ENCODE results near the gene TMEM35B. TPM values are rescaled to one million over a fixed set of nuclear protein-coding genes. Genes with fewer than 3 reads are reported as not detected.
A peak's percentile ranks its signal among the peaks of the same experiment; 100 is the strongest.

Gene TMEM35B
- total RNA-seq, 1 experiment from 2014 or later, result 18.7 TPM

- Mint-ChIP-seq H3K9me3 (ENCODE audit: unreplicated experiment) (no peaks in the 10 kb centered on the region), H3K27ac (ENCODE audit: low read depth, unreplicated experiment) (peak overlapping the region; percentile 73), H3K4me3 (ENCODE audit: unreplicated experiment) (peak overlapping the region; percentile 90), H3K27me3 (ENCODE audit: insufficient read depth, unreplicated experiment) (no peaks in the 10 kb centered on the region), H3K36me3 (ENCODE audit: insufficient read depth, unreplicated experiment) (peaks cover 26% of the 10 kb centered on the region), H3K4me1 (ENCODE audit: insufficient read depth, unreplicated experiment) (peaks cover 11% of the 10 kb centered on the region)
- intact Hi-C loops (cut with micrococcal nuclease), result no loop called here
- no peak for TF ChIP-seq CTCF (IDR thresholded peaks at IDR 0.05; ENCODE audit: unreplicated experiment)
- BruUV-seq (replicated peaks), result TSS peak; percentile 22
- DNase-seq (ENCODE audit: unreplicated experiment), result peak; percentile 34
- CTCF ChIA-PET, result interaction anchor here (0.6 to 3.3 kb wide), 5 partner anchors 14 to 198 kb away, joined by 3 to 10 read pairs (median 4); no protein-coding TSS in a partner anchor
- POLR2A ChIA-PET, result interaction anchor here (0.6 to 3.2 kb wide), 8 partner anchors 10 to 1167 kb away, joined by 3 to 16 read pairs (median 9); partner anchors contain the start of genes SMIM12 and ZMYM1
Measured at GRCh38 chr1:34984435-34984792, 733 bp downstream of the TMEM35B start.

GRCh38 chr1:34983700-34984355 lies 1.3 kb downstream of the TMEM35B start:
- peak; percentile 18 for DNase-seq (ENCODE audit: unreplicated experiment)
- CTCF ChIA-PET, result interaction anchor here (0.6 to 3.3 kb wide), 5 partner anchors 13 to 197 kb away, joined by 3 to 10 read pairs (median 4); no protein-coding TSS in a partner anchor
- peaks cover 11% of the 10 kb centered on the region for H3K4me1 Mint-ChIP-seq (ENCODE audit: insufficient read depth, unreplicated experiment)
- no peak for TF ChIP-seq CTCF (IDR thresholded peaks at IDR 0.05; ENCODE audit: unreplicated experiment)
- peaks cover 26% of the 10 kb centered on the region for H3K36me3 Mint-ChIP-seq (ENCODE audit: insufficient read depth, unreplicated experiment)
- POLR2A ChIA-PET, result interaction anchor here (0.5 to 3.2 kb wide), 6 partner anchors 9 to 193 kb away, joined by 4 to 16 read pairs (median 8); partner anchors contain the start of genes SMIM12 and ZMYM1
- peak overlapping the region; percentile 90 for H3K4me3 Mint-ChIP-seq (ENCODE audit: unreplicated experiment)
- intact Hi-C loops (cut with micrococcal nuclease), result no loop called here
- no peaks in the 10 kb centered on the region for H3K27me3 Mint-ChIP-seq (ENCODE audit: insufficient read depth, unreplicated experiment)
- no TSS peak for BruUV-seq (replicated peaks)
- peak overlapping the region; percentile 73 for H3K27ac Mint-ChIP-seq (ENCODE audit: low read depth, unreplicated experiment)
- no peaks in the 10 kb centered on the region for H3K9me3 Mint-ChIP-seq (ENCODE audit: unreplicated experiment)

- no peak overlapping the region for H3K4me3 Mint-ChIP-seq (ENCODE audit: unreplicated experiment)
- intact Hi-C loops (cut with micrococcal nuclease), result no loop called here
Measured at GRCh38 chr1:34982820-34983376, 2.2 kb downstream of the TMEM35B start.

More at GRCh38 chr1:34982820-34983376, 2.2 kb downstream of the TMEM35B start:
- Mint-ChIP-seq H3K4me1 (ENCODE audit: insufficient read depth, unreplicated experiment) (peaks cover 11% of the 10 kb centered on the region), H3K27me3 (ENCODE audit: insufficient read depth, unreplicated experiment) (no peaks in the 10 kb centered on the region), H3K27ac (ENCODE audit: low read depth, unreplicated experiment) (no peak overlapping the region), H3K9me3 (ENCODE audit: unreplicated experiment) (no peaks in the 10 kb centered on the region), H3K36me3 (ENCODE audit: insufficient read depth, unreplicated experiment) (peaks cover 24% of the 10 kb centered on the region)
- POLR2A ChIA-PET, result interaction anchor here (0.5 to 3.2 kb wide), 3 partner anchors 8 to 194 kb away, joined by 3 to 16 read pairs (median 4); no protein-coding TSS in a partner anchor
- DNase-seq (ENCODE audit: unreplicated experiment), result no peak
- CTCF ChIA-PET, result interaction anchor here (0.6 to 1.8 kb wide), 4 partner anchors 132 to 320 kb away, joined by 3 to 4 read pairs (median 4); no protein-coding TSS in a partner anchor
- TSS peak; percentile 7 for BruUV-seq (replicated peaks)
- TF ChIP-seq CTCF (IDR thresholded peaks at IDR 0.05; ENCODE audit: unreplicated experiment), result no peak
